Dermis microvascular lymphatic vessel endothelial cell (primary cell): ENCODE measurements around the gene ZNF256. TPM values are rescaled to one million over a fixed set of nuclear protein-coding genes. Genes with fewer than 3 reads are reported as not detected.

Experiments used
- total RNA-seq: library from RNA; depleted of rRNA; stranded (reverse); fragments of >200 nt; gene quantifications from 2 replicates; pipeline ENCODE4 v1.2.1, GENCODE V29; 2014

ZNF256 gene
- total RNA-seq, 1 donor from 2014 or later, result 3.3 TPM

Other genes with a start within 250 kb of the ZNF256 start
- 0.13 and 0.63 TPM in 2 replicates for gene ZNF154, start 238.5 kb downstream of the ZNF256 start, total RNA-seq
- gene ZNF671, start 220.1 kb downstream of the ZNF256 start, total RNA-seq, result 5.0 and 5.7 TPM in 2 replicates
- gene ZNF776, start 200.9 kb downstream of the ZNF256 start, total RNA-seq, result 12.5 and 17.6 TPM in 2 replicates
- gene ZNF586, start 178.0 kb downstream of the ZNF256 start, total RNA-seq, result 10.1 and 12.9 TPM in 2 replicates
- gene ZNF552, start 132.8 kb downstream of the ZNF256 start, total RNA-seq, result 7.2 and 7.5 TPM in 2 replicates
- 13.5 and 14.5 TPM in 2 replicates for gene ZNF587B, start 117.4 kb downstream of the ZNF256 start, total RNA-seq
- 15.4 and 15.7 TPM in 2 replicates for gene ZNF587, start 97.8 kb downstream of the ZNF256 start, total RNA-seq
- 2.3 and 4.0 TPM in 2 replicates for gene ZNF814, start 58.7 kb downstream of the ZNF256 start, total RNA-seq
- 9.4 and 9.6 TPM in 2 replicates for gene ZNF417, start 31.1 kb downstream of the ZNF256 start, total RNA-seq
- 1.4 and 2.3 TPM in 2 replicates for gene ZNF418, start 12.3 kb downstream of the ZNF256 start, total RNA-seq
- 0.13 TPM in 2 replicates for gene C19orf18, start 26.8 kb upstream of the ZNF256 start, total RNA-seq
- gene ZNF606, start 55.1 kb upstream of the ZNF256 start, total RNA-seq, result 4.1 and 9.4 TPM in 2 replicates
- not detected in 2 replicates for gene ZSCAN1, start 86.3 kb upstream of the ZNF256 start, total RNA-seq
- gene ZNF135, start 111.6 kb upstream of the ZNF256 start, total RNA-seq, result 0.64 and 1.8 TPM in 2 replicates
- gene ZSCAN18, start 150.5 kb upstream of the ZNF256 start, total RNA-seq, result 10.5 and 25.8 TPM in 2 replicates
- gene ZNF329, start 203.1 kb upstream of the ZNF256 start, total RNA-seq, result 7.3 and 10.1 TPM in 2 replicates
- gene ZNF274, start 235.4 kb upstream of the ZNF256 start, total RNA-seq, result 9.6 and 13.5 TPM in 2 replicates